Measurements from ENCODE around the gene EEF1E1. TPM values are rescaled to one million over a fixed set of nuclear protein-coding genes. Genes with fewer than 3 reads are reported as not detected.

The EEF1E1 gene
- total RNA-seq, 1 donor from 2014 or later, result 33.2 TPM

DNA sequence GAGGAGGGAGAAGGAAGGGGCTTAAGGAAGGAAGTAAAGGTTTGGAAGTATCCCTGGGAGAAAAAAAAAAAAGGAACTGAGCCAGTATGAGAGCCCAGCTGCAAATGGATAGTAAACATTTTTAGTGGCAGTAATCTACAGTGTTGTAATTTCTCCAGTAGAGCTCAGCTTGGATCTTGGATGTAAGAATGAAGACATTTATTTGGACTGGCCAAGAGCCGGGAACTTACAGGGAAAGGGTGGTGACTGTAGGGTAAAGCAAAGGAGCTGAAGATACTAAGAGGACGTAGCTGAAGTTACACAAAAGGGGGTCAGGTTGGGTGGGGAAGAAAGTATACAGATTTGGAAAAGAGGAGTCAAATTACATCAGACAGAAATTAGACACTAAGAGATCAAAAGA is 13.5 kb downstream of the EEF1E1 start:
- no peak for DNase-seq (ENCODE audit: low read depth)

DNA sequence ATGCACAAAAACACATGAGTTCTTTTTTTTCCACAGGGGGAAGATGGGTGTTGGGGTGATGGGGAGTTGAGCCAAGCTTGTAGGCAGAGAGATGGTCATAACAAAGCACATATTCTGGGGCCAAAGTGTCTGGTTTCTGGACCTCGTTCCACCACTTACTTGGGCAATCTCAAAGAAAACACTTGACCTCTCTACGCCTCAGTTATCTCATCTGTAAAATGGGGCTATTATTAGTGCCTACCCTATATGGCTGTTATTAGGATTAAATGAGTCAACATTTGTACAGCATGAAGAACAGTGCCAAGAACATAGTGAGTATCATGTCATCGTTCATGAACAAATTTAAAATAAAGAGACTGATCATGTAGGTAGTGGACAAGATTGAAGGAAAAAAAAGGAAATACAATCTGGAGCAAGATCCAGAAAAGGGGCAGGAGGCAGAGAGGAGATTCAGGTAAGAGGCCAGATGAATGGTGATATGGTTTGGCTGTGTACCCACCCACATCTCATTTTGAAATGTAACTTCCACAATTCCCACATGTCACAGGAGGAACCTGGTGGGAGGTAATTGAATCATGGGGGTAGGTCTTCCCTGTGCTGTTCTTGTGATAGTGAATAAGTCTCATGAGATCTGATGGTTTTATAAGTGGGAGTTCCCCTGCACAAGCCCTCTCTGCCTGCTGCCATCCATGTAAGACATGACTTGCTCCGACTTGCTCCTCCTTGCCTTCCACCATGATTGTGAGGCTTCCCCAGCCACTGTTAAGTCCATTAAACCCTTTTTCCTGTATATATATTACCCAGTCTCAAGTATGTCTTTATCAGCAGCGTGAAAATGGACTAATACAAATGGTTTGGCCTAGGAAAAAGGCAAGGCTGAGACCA is 14.2 kb downstream of the EEF1E1 start:
- no peak for DNase-seq (ENCODE audit: low read depth)

GRCh38 chr6:8086755-8087306 is 15.5 kb downstream of the EEF1E1 start:
- DNase-seq (ENCODE audit: low read depth), result no peak

DNA sequence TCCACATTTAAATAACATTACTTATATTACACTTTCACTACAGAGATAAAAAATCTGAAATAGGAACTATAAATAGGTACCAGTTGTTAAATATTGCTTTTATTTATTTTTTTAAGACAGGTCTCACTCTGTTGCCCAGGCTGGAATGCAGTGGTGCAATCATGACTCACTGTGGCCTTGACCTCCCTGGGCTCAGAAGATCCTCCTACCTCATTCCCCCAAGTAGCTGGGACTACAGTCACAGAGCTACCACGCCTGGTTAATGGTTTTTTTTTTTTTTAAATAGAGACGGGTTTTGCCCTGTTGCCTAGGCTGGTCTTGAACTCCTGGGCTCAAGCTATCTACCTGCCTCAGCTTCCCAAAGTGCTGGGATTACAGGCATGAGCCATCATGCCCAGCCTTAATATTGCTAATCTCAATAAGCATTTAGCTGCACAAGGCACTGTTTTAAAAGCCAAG is 17.3 kb downstream of the EEF1E1 start:
- DNase-seq (ENCODE audit: low read depth), result peak; percentile 90

- no peak for DNase-seq (ENCODE audit: low read depth)
Observed at GRCh38 chr6:8084586-8084985, 17.8 kb downstream of the EEF1E1 start.

DNA sequence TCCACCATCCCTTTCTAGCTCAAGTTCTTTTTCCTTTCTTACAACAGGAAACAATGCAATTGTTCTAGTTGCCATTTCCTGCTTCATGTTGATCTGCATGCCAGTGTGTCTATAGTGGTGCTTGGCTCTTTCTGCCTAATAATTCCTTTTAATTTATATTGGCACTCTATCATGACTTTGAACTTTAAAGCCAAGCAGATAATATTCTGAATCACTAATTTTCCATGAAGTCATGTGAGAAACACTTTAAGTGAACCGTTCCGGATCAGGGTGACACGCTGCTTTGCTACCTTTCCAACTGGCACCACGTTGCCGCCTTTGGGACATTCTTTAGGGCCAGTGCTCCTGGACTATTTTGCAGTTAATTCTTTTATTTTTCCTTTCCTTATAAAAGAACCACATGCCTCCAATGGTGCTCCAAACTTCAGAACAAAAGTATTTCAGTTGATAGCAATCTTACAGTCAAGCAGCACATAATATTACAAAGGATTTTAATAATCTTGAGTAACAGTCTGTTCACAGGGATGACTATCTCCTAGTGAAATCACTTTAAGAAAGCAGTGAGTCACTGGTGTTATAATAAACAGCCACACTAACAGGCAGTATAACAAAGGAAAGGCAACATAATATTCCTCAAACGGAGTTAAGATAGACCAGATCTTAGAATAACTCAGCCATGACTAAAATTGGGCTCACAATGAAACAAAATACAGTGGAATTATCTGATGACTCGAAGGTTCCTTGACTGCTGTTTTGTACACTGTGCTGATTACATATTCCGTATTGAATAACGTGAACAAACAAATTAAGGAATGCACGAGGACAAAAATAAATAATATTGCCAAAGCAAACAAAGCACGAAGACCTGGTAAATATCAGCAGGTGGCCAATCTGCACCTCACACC is 19.1 kb downstream of the EEF1E1 start:
- peak; percentile 64 for DNase-seq (ENCODE audit: low read depth)

DNA sequence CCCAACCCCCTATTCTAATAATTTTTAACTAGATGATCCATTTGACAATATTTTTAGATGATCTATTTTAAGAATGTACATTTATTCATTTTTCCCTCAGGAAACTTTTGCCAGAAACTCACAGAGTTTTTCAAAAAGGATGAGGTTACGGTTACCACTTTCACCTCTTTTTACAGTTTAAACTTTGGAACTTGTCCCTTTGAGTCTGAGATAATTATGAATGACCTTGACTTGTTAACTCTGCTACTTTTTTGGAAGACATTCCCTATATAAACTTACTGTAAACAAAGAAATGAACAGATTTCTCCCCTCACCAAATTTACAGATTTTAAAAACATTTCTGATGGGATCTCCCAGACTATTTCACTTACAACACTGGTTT is 19.8 kb downstream of the EEF1E1 start:
- DNase-seq (ENCODE audit: low read depth), result no peak

- no peak for DNase-seq (ENCODE audit: low read depth)
Observed at GRCh38 chr6:8080362-8081151, 21.8 kb downstream of the EEF1E1 start.

DNA sequence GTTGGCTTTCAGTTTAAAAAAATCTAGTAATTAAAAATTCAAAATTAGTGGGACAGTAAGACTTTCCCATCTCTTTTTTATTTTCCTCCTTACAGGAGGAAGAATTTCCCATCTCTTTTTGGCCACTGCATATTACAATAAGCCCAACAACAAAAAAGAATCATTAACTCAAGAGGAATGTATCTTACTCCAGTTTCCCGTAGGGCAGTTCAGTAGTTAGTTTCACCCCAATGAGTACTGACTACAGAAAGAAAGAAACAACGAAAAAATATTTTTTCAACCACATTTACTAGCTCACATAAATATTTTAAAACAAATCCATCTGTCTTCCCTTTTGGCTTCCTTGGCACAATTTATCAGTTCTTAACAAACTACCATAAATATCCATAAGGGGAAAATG is 23.2 kb downstream of the EEF1E1 start:
- DNase-seq (ENCODE audit: low read depth), result no peak

- no peak for DNase-seq (ENCODE audit: low read depth)
Observed at GRCh38 chr6:8077991-8078390, 24.4 kb downstream of the EEF1E1 start.

DNA sequence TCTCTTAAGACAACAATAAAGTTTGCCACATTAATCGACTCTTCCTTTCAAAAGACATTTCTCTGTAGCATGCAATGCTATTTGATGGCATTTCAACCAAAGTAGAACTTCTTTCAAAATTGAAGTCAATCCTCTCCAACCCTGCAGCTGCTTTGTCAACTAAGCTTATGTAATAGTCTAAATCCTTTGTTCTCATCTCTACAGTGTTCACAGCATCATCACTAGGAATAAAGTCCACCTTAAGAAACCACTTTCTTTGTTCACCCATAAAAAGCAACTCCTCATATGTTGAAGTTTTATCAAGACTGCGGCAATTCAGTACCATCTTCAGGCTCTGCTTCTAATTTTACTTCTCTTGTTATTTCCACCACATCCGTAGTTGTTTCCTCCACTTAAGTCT is 26.6 kb downstream of the EEF1E1 start:
- DNase-seq (ENCODE audit: low read depth), result no peak

DNA sequence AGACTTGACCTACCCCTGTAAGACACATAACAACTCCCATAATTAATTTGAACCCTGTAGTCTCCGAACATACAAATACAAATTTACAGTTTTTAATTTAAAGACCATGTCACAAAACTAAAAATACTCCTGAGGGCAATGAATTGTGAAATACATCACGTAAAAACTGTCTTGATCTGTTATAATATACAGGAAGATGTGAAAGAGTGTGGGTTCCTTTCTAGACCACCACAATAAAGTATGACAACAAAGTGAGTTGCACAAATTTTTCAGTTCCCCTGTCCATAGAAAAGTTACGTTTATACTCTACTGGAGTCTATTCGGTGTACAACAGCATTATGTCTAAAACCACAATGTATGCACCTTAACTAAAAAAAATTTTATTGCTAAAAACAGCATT is 27.2 kb downstream of the EEF1E1 start:
- DNase-seq (ENCODE audit: low read depth), result no peak

- DNase-seq (ENCODE audit: low read depth), result no peak
Observed at GRCh38 chr6:8074213-8074612, 28.1 kb downstream of the EEF1E1 start.

GRCh38 chr6:8073758-8074157 is 28.6 kb downstream of the EEF1E1 start:
- no peak for DNase-seq (ENCODE audit: low read depth)

DNA sequence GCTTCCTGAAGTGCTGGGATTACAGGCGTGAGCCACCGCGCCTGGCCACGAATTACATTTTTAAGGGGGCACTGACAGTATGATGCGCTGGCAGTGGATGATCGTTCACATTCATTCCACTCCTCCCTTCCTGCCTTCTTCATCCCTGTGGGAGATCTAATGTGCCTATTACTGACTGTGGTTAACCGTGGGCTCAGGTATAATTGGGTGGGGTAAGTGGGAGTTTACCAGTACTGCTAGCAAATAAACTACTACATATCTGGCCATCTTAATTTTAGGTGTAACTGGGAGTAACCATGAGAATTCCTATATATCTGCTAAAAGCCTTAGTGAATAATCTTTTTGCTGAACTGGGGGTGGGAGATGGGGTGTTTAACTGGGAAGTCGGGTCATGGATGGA is 31.6 kb downstream of the EEF1E1 start:
- no peak for DNase-seq (ENCODE audit: low read depth)

DNA sequence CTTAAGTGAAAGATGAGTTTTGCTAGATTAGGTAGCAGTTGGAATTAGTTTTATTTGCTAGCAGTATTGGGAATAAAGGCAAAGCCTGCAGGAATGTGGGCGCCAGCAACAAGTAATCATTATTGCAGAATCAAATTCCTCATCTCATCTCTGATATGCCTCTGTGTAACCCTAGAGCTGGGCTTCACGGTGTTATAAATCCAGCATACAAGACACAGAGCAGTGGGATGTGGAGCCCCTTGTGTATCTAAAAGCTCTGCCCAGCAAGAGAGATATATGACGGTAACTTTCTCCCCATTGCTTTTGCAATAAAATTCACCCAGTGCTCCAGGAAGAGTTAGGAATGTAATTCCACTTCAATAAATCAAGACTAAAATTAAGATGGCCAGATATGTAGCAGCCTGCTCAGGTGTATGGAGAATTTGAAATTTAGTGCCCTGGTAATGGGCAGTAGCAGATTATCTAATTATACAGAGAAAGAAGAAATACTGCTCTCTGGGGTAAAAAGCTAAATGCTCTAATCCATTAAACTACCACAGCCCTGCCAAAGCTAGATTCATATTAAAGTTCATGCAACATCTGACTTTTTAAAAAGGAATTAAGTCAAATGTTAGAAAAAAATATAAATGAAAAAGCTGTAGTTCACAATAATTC is 32.6 kb downstream of the EEF1E1 start:
- no peak for DNase-seq (ENCODE audit: low read depth)

GRCh38 chr6:8069151-8069550 is 33.2 kb downstream of the EEF1E1 start:
- DNase-seq (ENCODE audit: low read depth), result no peak

- DNase-seq (ENCODE audit: low read depth), result no peak
Observed at GRCh38 chr6:8066108-8066507, 36.2 kb downstream of the EEF1E1 start.

DNA sequence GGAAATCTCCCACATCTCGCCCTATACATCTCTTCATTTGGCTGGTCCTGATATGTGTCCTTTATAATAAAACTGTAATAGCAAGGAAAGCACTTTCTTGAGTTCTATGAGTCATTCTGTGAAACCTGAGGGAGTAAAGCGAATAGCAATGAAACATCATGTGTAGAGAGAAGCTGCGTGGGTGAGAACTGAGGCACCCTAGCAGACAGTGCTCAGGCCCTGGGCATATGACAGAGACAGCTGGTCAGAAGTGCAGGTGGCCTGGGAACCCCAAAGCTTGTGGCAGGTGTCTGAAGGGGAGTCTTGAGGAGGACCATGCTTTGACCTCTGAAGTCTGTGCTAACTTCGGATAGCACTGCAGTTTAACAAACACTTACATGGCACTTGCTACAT is 36.8 kb downstream of the EEF1E1 start:
- DNase-seq (ENCODE audit: low read depth), result no peak
